ENCODE data around the gene CEP128.

GRCh38 chr14:80944861-80945617, 3.5 kb upstream of the CEP128 start:
- TF ChIP-seq CTCF (IDR thresholded peaks at IDR 0.05) (no peak), JUN (CRISPR knock-in tag; IDR thresholded peaks at IDR 0.05) (no peak), ATF3 (CRISPR knock-in tag; conservative IDR thresholded peaks at IDR 0.05) (no peak)

All from WTC11 (cell line).